ENCODE measurements around the gene NRG3.
"Not testable (repeated sequence)": the region's sequence is repeated elsewhere in the genome, so short reads cannot be mapped to it uniquely, and the experiment has no call there.

The NRG3 gene

DNA sequence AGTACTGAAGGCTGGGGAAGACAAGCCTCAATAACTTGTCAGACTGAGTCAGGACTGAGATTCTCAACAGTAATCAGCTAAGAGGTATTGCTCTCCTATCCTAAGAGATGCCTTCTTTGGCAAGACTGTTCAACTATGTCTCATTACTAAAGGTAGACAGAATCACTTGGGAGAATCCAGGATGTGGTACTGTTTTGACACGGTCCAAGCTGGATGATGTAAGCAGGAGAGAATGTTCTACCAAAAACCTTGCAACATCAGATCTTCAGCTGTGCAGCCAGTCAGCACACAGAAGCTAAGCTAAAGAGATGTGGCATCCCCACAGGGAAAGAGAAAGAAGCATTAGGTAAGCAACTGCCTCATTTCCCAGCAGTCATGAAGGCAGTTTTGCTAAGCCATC lies 391.4 kb downstream of the NRG3 start:
- in situ Hi-C loops (cut with HindIII; ENCODE audit: low sequenced_read_pairs): no loop called here

DNA sequence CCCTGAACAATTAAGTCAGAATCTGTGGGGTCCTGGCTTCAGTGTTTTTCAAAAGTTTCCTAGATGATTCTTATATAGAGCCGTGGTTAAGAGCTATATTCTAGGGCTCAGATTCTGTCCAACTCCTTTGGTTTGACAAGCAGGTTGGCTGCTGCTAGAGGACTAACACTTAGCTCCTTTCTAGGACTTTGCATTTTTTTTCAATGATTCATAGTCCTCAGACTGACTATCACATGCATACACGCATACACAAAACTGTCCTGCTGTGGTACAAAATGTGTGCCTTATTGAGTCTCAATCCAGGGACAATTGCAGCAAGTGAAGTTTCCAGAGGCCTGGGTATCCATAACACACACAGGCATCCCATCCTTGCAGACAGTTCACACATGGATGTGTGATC lies 392.0 kb downstream of the NRG3 start:
- in situ Hi-C loops (cut with HindIII; ENCODE audit: low sequenced_read_pairs): no loop called here

GRCh38 chr10:82267465-82267864 lies 392.5 kb downstream of the NRG3 start:
- in situ Hi-C loops (cut with HindIII; ENCODE audit: low sequenced_read_pairs): no loop called here

- in situ Hi-C loops (cut with HindIII; ENCODE audit: low sequenced_read_pairs): no loop called here
Measured at GRCh38 chr10:82267960-82268359, 393.0 kb downstream of the NRG3 start.

DNA sequence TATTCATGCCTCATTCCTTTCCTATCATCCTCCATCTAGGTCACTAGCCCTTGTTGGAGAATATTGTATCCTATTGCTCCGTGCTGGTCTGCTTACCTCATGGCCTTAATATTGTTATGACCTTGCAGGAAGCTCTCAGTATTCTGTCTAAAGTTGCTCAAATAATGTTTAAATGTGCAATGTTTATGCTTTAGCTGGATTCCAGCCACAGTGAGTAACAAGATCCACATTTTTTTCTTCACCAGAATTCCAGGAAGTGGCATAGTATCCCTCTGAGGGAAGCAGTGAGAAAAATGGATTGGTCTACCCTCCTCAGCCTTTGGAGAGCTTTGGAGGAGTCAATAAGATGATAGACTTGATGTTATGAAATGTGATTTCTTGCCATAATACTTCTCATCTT lies 402.6 kb downstream of the NRG3 start:
- in situ Hi-C loops (cut with HindIII; ENCODE audit: low sequenced_read_pairs): no loop called here

DNA sequence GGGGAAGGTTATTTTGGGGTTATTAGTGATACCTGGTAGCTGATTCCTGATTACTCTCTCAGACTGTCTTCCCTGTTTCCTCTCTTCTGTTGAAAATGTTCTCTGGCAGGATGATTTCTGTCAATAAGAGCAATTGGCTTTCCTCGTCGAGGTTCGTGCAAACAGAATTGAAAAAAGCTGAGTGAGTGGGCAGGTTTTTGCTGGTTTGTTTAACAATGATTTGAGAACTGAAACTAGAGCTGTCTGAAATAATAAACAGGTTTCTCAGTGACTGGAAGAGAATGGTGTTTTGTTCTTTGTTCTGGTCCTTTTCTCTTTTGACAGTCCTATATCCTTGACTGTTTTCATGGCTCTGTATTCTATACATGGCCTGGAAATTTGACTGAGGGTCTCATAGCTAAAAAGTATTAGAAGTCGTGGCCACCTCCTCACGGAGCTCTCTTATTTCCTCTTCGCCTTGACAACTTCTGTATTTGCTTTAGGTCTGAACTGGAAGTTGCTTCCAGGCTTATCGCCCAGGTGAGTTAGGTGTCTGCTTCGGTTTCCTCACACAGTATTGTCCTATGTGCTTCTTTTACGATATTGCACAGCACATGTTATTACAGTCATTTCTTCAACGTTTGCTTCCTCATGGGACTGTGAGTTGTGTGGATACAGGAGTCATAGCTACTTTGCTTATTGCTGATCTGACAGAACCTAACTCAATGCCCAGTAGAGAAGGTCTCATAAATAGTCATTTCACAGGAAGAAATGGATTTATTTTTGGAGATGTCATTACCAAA lies 403.6 kb downstream of the NRG3 start:
- in situ Hi-C loops (cut with HindIII; ENCODE audit: low sequenced_read_pairs): no loop called here

DNA sequence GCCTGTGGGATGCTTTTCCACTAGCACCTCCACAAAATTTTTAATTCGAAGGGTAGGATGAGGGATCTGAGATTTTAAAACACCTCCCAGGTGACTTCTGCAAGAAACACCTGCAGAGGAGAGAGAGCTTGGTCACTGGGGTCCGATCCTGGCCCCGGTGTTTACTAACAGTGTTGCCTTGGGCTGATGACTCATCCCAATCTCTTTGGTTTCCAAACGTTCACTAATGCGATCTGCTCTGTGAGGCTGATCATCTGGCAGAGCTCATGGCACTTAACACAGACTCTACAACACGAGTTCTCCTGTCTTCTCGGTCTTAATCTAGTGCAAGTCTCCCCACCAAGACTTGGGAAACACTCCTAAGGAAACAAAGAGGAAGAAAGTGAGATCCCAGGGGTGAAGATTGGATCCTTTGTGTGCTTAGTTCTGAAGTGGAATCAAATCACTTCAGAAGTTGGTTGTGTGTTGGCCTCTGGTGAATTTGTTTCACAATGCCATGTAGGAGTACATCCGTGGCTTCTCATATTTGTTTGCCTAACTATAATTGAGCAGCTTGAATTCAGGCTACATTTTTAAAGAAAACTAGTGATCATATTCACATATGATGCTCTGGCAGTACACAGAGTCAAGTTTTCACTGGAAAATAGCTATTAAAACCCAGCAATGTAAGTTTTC lies 407.9 kb downstream of the NRG3 start:
- in situ Hi-C loops (cut with HindIII; ENCODE audit: low sequenced_read_pairs): no loop called here

DNA sequence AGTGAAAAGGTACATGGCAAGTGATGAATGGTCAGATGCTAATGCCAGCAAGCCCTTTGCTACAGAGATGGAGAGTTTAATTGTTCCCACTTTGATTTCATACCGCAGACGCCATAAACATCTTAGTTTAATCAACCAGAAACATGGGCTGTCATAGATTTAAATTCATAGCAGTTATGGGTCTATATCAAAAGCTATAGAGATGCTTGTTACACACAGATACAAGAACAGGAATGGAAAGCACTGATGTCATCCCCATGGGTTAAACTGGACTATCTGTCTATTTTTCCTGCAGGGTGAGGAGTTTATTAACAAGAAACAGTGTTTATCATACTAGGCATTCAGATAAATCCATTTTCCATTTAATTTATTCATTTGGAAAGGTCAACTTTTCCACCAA lies 409.2 kb downstream of the NRG3 start:
- in situ Hi-C loops (cut with HindIII; ENCODE audit: low sequenced_read_pairs): no loop called here

DNA sequence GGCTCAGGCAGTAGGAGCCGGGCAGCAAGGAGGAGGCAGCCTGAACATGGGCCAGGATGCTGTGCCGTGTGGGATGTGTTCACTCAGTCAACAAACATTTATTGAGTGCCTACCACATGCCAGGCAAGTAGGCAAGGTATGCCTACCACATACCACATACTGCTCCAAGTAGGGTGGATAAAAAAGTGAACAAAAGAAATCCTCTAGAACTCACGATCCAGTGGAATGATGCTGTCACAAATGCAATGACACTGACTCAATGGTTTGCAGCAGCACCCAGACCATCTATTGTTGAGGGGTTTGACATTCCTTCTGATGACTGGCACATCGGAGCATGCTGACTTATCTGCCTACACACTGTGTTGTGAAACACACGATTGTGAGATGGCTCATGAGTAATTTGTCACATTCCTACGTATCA lies 413.5 kb downstream of the NRG3 start:
- in situ Hi-C loops (cut with HindIII; ENCODE audit: low sequenced_read_pairs): no loop called here

- in situ Hi-C loops (cut with HindIII; ENCODE audit: low sequenced_read_pairs): no loop called here
Measured at GRCh38 chr10:82289945-82290344, 415.0 kb downstream of the NRG3 start.

DNA sequence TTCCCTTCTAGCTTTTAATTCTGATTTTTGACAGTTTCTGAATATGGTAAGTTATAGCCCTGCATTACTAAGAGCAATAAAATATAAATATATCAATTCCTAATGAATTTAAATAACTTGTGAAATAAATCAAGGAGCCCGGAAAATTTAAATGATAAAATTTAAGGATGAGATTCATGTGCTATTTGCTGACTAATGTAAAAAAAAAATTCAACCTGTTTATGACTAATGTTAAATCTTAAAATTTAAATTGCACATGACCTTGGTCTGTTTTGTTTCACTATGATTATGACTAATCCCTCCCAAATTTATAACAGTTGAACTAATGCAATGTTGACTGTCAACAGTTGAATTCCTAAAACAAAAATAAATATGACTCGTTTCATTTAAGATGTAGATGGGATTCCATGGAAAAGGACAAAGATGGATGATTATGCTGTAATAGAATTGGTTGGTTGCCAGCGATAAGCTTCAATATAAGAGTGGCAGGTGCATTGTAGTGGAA lies 419.9 kb downstream of the NRG3 start:
- in situ Hi-C loops (cut with HindIII; ENCODE audit: low sequenced_read_pairs): no loop called here

GRCh38 chr10:82308641-82309040 lies 433.6 kb downstream of the NRG3 start:
- in situ Hi-C loops (cut with HindIII; ENCODE audit: low sequenced_read_pairs): no loop called here

DNA sequence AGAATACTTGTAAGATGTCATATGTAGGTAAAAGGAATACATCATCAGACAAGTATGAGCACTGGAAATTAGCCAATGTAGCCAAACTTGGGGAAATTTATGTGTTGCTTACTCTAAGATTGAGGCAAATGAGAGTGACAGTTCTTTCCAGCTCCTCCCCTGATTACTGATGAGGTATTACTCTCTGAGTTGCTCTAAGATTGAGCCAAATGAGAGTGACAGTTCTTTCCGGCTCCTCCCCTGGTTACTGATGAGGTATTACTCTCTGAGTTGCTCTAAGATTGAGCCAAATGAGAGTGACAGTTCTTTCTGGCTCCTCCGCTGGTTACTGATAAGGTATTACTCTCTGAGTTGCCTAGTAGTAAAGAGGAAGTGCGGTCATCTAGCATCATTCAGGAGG lies 435.8 kb downstream of the NRG3 start:
- in situ Hi-C loops (cut with HindIII; ENCODE audit: low sequenced_read_pairs): no loop called here

DNA sequence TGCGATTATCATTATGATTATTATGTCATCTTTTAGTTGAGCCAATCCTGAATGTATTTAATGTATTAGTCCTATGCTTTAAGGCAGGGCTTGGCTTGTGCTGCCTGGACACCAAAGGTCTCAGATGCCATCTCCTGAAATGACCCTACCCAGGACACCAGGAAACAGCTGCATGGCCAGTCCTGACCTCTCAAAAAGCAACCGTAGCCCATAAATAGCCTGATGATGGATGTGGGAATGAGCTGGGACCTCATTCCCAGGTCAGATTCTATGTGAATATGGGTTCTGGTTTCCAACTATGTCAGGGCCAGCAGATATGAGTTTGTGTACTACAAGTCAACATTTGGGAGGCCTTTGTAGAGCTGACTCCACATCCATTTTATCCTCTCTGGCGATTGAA lies 438.4 kb downstream of the NRG3 start:
- in situ Hi-C loops (cut with HindIII; ENCODE audit: low sequenced_read_pairs): no loop called here

- in situ Hi-C loops (cut with HindIII; ENCODE audit: low sequenced_read_pairs): no loop called here
Measured at GRCh38 chr10:82318534-82318933, 443.5 kb downstream of the NRG3 start.

DNA sequence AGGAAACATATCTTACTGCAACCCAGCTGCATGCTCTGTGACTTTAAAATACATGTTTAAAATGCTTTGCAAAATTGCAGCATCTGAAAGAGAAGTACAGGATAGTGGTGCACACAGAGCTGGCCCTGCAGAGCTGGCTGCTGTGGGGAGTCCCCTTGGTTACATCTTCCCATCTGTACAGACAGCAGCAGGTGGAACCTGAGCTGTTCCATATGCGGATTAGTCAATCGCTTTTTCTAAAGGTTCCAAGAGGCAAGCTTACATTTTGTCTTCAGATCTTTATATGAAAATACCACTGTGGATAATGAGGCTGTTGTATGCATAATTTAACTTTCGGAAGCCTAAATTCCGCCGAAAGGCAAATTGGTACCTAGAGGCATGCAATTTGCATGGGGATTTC lies 444.1 kb downstream of the NRG3 start:
- in situ Hi-C loops (cut with HindIII; ENCODE audit: low sequenced_read_pairs): no loop called here

GRCh38 chr10:82319562-82319961 lies 444.6 kb downstream of the NRG3 start:
- in situ Hi-C loops (cut with HindIII; ENCODE audit: low sequenced_read_pairs): no loop called here

GRCh38 chr10:82321724-82322123 lies 446.7 kb downstream of the NRG3 start:
- in situ Hi-C loops (cut with HindIII; ENCODE audit: low sequenced_read_pairs): no loop called here

- in situ Hi-C loops (cut with HindIII; ENCODE audit: low sequenced_read_pairs): no loop called here
Measured at GRCh38 chr10:82331716-82332115, 456.7 kb downstream of the NRG3 start.

- in situ Hi-C loops (cut with HindIII; ENCODE audit: low sequenced_read_pairs): no loop called here
Measured at GRCh38 chr10:82335831-82336230, 460.8 kb downstream of the NRG3 start.

GRCh38 chr10:82340166-82340565 lies 465.2 kb downstream of the NRG3 start:
- in situ Hi-C loops (cut with HindIII; ENCODE audit: low sequenced_read_pairs): no loop called here

DNA sequence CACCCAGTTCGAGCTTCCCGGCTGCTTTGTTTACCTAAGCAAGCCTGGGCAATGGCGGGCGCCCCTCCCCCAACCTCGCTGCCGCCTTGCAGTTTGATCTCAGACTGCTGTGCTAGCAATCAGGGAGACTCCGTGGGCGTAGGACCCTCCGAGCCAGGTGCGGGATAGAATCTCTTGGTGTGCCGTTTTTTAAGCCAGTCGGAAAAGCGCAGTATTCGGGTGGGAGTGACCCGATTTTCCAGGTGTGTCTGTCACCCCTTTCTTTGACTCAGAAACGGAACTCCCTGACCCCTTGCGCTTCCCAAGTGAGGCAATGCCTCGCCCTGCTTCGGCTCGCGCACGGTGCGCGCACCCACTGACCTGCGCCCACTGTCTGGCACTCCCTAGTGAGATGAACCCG lies 474.6 kb downstream of the NRG3 start:
- in situ Hi-C loops (cut with HindIII; ENCODE audit: low sequenced_read_pairs): not testable (repeated sequence)

All from endothelial cell of hepatic sinusoid (primary cell).